ENCODE data around the gene SEMA4C. TPM values are rescaled to one million over a fixed set of nuclear protein-coding genes. Genes with fewer than 3 reads are reported as not detected.
"Not testable (repeated sequence)": the region's sequence is repeated elsewhere in the genome, so short reads cannot be mapped to it uniquely, and the experiment has no call there.

SEMA4C gene
- total RNA-seq, 1 donor from 2014 or later = 39.1 TPM

DNA sequence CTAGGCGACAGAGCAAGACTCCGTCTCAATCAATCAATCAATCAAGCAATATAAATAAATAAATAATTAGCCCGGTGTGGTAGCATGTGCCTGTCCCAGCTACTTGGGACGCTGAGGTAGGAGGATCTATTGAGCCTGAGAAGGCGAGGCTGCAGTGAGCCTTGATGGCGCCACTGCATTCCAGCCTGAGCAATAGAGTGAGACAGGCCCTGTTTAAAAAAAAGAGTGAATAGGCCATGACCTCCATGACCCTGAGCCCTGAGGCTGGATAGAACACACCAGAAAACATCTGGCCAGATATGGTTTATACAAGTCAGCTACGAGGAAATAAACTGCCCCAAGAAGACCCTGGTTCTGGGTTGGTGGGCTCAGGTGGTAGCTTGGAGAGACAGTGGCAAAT lies 20.4 kb upstream of the SEMA4C start:
- H3K9ac ChIP-seq = no peak overlapping the region
- no peaks in the 10 kb centered on the region for H3K9me3 Mint-ChIP-seq
- no peaks in the 10 kb centered on the region for H3K36me3 Mint-ChIP-seq
- peaks cover 37% of the 10 kb centered on the region for H3K4me1 Mint-ChIP-seq
- H3K79me2 ChIP-seq (ENCODE audit: low read depth) = no peaks in the 10 kb centered on the region
- no peak overlapping the region for H3K27ac ChIP-seq
- no peak for TF ChIP-seq EZH2phosphoT487 (IDR thresholded peaks at IDR 0.05)
- TF ChIP-seq, protein P1, sequence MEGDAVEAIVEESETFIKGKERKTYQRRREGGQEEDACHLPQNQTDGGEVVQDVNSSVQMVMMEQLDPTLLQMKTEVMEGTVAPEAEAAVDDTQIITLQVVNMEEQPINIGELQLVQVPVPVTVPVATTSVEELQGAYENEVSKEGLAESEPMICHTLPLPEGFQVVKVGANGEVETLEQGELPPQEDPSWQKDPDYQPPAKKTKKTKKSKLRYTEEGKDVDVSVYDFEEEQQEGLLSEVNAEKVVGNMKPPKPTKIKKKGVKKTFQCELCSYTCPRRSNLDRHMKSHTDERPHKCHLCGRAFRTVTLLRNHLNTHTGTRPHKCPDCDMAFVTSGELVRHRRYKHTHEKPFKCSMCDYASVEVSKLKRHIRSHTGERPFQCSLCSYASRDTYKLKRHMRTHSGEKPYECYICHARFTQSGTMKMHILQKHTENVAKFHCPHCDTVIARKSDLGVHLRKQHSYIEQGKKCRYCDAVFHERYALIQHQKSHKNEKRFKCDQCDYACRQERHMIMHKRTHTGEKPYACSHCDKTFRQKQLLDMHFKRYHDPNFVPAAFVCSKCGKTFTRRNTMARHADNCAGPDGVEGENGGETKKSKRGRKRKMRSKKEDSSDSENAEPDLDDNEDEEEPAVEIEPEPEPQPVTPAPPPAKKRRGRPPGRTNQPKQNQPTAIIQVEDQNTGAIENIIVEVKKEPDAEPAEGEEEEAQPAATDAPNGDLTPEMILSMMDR (IDR thresholded peaks at IDR 0.05) = no peak
- H3K27ac Mint-ChIP-seq = peak overlapping the region; percentile 25
- H3K4me1 ChIP-seq = peaks cover 32% of the 10 kb centered on the region
- no peak overlapping the region for H2AFZ ChIP-seq (replicated peaks)
- no peaks in the 10 kb centered on the region for H3K36me3 ChIP-seq
- no peaks in the 10 kb centered on the region for H3K9me3 ChIP-seq (ENCODE audit: low read depth)
- no peaks in the 10 kb centered on the region for H4K20me1 ChIP-seq (ENCODE audit: low read depth)
- DNase-seq (ENCODE audit: low spot score) = peak; percentile 38
- H3K4me3 ChIP-seq = no peak overlapping the region
- no peak overlapping the region for H3K4me2 ChIP-seq
- no peaks in the 10 kb centered on the region for H3K27me3 ChIP-seq
- peaks cover 9% of the 10 kb centered on the region for H3F3A ChIP-seq (ENCODE audit: low read depth)
- H3K27me3 Mint-ChIP-seq (ENCODE audit: insufficient read depth, low read depth) = peaks cover 11% of the 10 kb centered on the region
- peak overlapping the region; percentile 30 for H3K4me3 Mint-ChIP-seq

DNA sequence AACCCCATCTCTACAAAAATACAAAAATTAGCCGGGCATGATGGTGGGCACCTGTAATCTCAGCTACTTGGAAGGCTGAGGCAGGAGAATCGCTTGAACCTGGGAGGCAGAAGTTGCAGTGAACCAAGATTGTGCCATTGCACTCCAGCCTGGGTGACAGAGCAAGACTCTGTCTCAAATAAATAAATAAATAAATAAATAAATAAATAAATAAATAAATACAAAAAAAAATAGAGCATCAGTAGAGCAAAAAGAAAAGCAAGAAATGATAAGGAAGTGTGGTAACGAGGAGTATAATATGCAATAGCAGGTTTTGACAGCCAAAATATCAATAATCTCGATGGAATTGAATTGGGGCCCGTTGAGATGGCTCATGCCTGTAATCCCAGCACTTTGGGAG lies 19.6 kb upstream of the SEMA4C start:
- H3K9ac ChIP-seq; H3K36me3 ChIP-seq; H4K20me1 ChIP-seq (ENCODE audit: low read depth); H3F3A ChIP-seq (ENCODE audit: low read depth); H3K27ac ChIP-seq; H3K4me2 ChIP-seq; DNase-seq (ENCODE audit: low spot score); H3K27ac Mint-ChIP-seq; H3K36me3 Mint-ChIP-seq; H3K9me3 ChIP-seq (ENCODE audit: low read depth); H3K27me3 ChIP-seq; H3K4me3 ChIP-seq; H3K9me3 Mint-ChIP-seq; H2AFZ ChIP-seq (replicated peaks); H3K4me3 Mint-ChIP-seq; H3K79me2 ChIP-seq (ENCODE audit: low read depth): not testable (repeated sequence)
- H3K4me1 Mint-ChIP-seq = peaks cover 37% of the 10 kb centered on the region
- H3K27me3 Mint-ChIP-seq (ENCODE audit: insufficient read depth, low read depth) = peaks cover 11% of the 10 kb centered on the region
- H3K4me1 ChIP-seq = peaks cover 29% of the 10 kb centered on the region

DNA sequence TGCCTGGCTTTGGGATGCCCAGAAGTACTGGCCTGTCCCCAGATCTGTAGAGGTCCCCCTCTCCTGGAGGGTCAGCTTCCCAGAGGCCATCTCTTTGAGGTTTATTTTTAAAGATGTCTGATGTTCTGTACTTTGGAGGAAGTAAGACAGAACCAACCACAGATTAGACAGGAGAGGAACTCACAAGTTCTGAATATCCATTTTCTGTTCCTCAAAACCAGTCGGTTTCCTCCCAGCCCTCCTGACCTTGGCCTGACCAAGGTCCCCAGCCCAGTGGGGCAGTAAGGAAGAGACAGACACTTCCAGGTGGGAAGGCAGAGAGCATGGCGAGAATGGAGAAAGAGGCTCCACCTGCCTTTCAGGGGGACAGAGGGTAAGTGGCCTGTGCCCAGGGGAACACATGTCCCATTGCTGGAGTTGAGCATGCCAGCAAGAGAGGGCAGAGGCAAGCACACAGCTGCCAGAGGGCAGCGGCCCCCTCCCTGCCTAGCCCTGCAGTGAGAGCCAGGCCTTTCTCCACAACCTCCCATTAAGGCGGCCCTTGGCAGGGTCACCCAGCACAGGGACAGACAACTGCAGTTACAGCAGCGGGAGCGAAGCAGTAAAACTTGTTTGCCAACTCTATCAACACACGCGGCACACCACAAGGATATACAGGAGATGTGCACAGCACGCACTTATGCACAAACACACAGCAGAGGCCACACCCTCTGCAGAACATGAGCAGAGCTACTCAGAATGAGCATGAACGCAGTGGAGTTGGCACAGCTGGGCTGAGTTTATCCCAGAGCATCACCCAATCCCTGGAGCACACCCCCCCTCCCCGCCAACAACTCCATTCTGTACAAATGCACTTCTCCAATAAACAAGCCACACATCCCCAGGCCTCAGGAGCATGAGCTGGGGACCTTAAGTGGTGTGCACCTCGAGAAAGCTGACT lies 18.5 kb upstream of the SEMA4C start:
- Mint-ChIP-seq H3K9me3 (no peaks in the 10 kb centered on the region), H3K36me3 (no peaks in the 10 kb centered on the region), H3K4me3 (no peak overlapping the region), H3K27me3 (ENCODE audit: insufficient read depth, low read depth) (peaks cover 11% of the 10 kb centered on the region), H3K27ac (no peak overlapping the region), H3K4me1 (peaks cover 37% of the 10 kb centered on the region)
- Histone ChIP-seq H3K4me1 (peaks cover 29% of the 10 kb centered on the region), H3K9ac (no peak overlapping the region), H3K27ac (no peak overlapping the region), H4K20me1 (ENCODE audit: low read depth) (no peaks in the 10 kb centered on the region), H3K79me2 (ENCODE audit: low read depth) (no peaks in the 10 kb centered on the region), H2AFZ (replicated peaks) (peak overlapping the region; percentile 65), H3F3A (ENCODE audit: low read depth) (peaks cover 9% of the 10 kb centered on the region), H3K4me3 (no peak overlapping the region), H3K27me3 (no peaks in the 10 kb centered on the region), H3K36me3 (no peaks in the 10 kb centered on the region), H3K4me2 (no peak overlapping the region), H3K9me3 (ENCODE audit: low read depth) (no peaks in the 10 kb centered on the region)
- TF ChIP-seq, protein P1 (IDR thresholded peaks at IDR 0.05) = no peak
- TF ChIP-seq EZH2phosphoT487 (IDR thresholded peaks at IDR 0.05) = no peak
- no peak for TF ChIP-seq EZH2 (IDR thresholded peaks at IDR 0.05)
- DNase-seq (ENCODE audit: low spot score) = no peak

DNA sequence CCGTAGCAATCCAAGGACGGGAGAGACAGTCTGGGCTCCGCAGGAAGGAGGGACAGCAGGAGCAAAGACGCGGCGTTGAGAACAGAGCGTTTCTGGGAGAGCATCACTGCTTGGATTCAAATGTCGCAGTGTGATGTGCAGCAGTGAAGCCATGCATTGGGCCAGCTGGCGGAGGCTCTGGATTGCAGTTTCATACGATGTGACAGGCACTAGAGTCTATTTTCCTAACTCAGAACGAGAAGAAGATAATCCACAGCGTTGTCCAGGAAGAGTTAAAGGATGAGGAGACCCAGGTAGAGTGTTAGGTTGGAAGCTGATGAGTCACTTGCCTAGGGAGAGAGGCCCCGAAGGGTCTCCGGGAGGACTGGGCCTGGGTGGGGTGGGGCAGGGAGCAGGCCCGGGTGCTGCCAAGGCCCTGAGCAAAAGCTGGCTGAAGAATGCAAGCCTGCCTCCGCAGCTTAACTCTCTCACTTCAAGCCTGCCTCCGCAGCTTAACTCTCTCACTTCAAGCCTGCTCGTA lies 17.7 kb upstream of the SEMA4C start:
- Mint-ChIP-seq H3K27me3 (ENCODE audit: insufficient read depth, low read depth) (peaks cover 8% of the 10 kb centered on the region), H3K4me3 (no peak overlapping the region), H3K9me3 (no peaks in the 10 kb centered on the region), H3K4me1 (peaks cover 38% of the 10 kb centered on the region), H3K36me3 (no peaks in the 10 kb centered on the region), H3K27ac (peak overlapping the region; percentile 74)
- Histone ChIP-seq H3K36me3 (no peaks in the 10 kb centered on the region), H3K9me3 (ENCODE audit: low read depth) (no peaks in the 10 kb centered on the region), H3F3A (ENCODE audit: low read depth) (peaks cover 9% of the 10 kb centered on the region), H3K4me1 (peaks cover 30% of the 10 kb centered on the region), H3K27ac (no peak overlapping the region), H2AFZ (replicated peaks) (peak overlapping the region; percentile 65), H3K4me3 (no peak overlapping the region), H4K20me1 (ENCODE audit: low read depth) (no peaks in the 10 kb centered on the region), H3K4me2 (no peak overlapping the region), H3K27me3 (no peaks in the 10 kb centered on the region), H3K9ac (no peak overlapping the region), H3K79me2 (ENCODE audit: low read depth) (no peaks in the 10 kb centered on the region)
- no peak for TF ChIP-seq EZH2 (IDR thresholded peaks at IDR 0.05)
- TF ChIP-seq, protein P1 (IDR thresholded peaks at IDR 0.05) = no peak
- TF ChIP-seq EZH2phosphoT487 (IDR thresholded peaks at IDR 0.05) = no peak
- DNase-seq (ENCODE audit: low spot score) = peak; percentile 61

All from neural progenitor cell (in vitro differentiated cells).